HepG2 (cell line): ENCODE measurements around the gene KRTCAP3. TPM values are rescaled to one million over a fixed set of nuclear protein-coding genes. Genes with fewer than 3 reads are reported as not detected.

Experiments
- GABPA ChIP-seq, 2 experiments: IDR thresholded peaks; 2 replicates each; pipeline ENCODE4 v1.6.1; 2011 to 2016; ENCODE audit warnings: low read depth in 2 of 2, low read length in 1 of 2, missing biosample characterization in 1 of 2, missing genetic modification characterization in 1 of 2
- GPBP1L1 ChIP-seq: sonication (generic); formaldehyde crosslinking; IDR thresholded peaks from 2 replicates; pipeline ENCODE4 v1.5.0; 2020; ENCODE audit warnings: mild to moderate bottlenecking, missing genetic modification reagents
- IKZF5 ChIP-seq: IDR thresholded peaks from 2 replicates; pipeline ENCODE4 v1.6.1; 2018; ENCODE audit warnings: missing genetic modification reagents, mild to moderate bottlenecking, missing compliant biosample characterization
- JDP2 ChIP-seq: sonication (generic); formaldehyde crosslinking; IDR thresholded peaks from 2 replicates; pipeline ENCODE4 v1.8.1; 2022; ENCODE audit warnings: missing genetic modification reagents, borderline replicate concordance
- KAT7 ChIP-seq: IDR thresholded peaks from 2 replicates; pipeline ENCODE4 v1.6.1; 2018; ENCODE audit warnings: borderline replicate concordance, missing compliant biosample characterization
- KMT2A ChIP-seq: sonication (generic); formaldehyde crosslinking; IDR thresholded peaks from 2 replicates; pipeline ENCODE4 v1.4.0; 2020; ENCODE audit warnings: missing genetic modification reagents
- MXD3 ChIP-seq: IDR thresholded peaks from 2 replicates; pipeline ENCODE4 v1.6.1; 2016; ENCODE audit warnings: mild to moderate bottlenecking, missing biosample characterization, missing genetic modification reagents
- MYC ChIP-seq: sonication (generic); formaldehyde crosslinking; IDR thresholded peaks from 2 replicates; pipeline ENCODE4 v1.9.0; 2021; ENCODE audit warnings: missing genetic modification reagents, borderline replicate concordance
- NFIC ChIP-seq: IDR thresholded peaks from 2 replicates; pipeline ENCODE4 v1.6.1; 2012; ENCODE audit warnings: mild to moderate bottlenecking, low read length, inconsistent platforms
- NFRKB ChIP-seq: fragments of 450-650 bp; IDR thresholded peaks from 2 replicates; pipeline ENCODE4 v1.6.1; 2017
- SNRNP70 ChIP-seq: fragments of 200-400 bp; formaldehyde crosslinking; IDR thresholded peaks from 2 replicates; pipeline ENCODE4 v1.6.1; 2017; ENCODE audit warnings: mild to moderate bottlenecking, low read depth, low read length, moderate library complexity
- SOX13 ChIP-seq, 3 experiments: fragments of 450-650 bp in 1 of 3; sonication (generic) in 1 of 3; formaldehyde crosslinking in 1 of 3; IDR thresholded peaks in 2 of 3; conservative IDR thresholded peaks in 1 of 3; 2 replicates each; pipeline versions ENCODE4 v1.5.0 to v1.6.1; 2016 to 2020; ENCODE audit warnings: antibody characterized with exemption in 1 of 3, mild to moderate bottlenecking in 1 of 3, missing compliant biosample characterization in 1 of 3, missing genetic modification reagents in 1 of 3, moderate library complexity in 1 of 3
- SUZ12 ChIP-seq: fragments of 150-350 bp; IDR thresholded peaks from 2 replicates; pipeline ENCODE4 v1.6.1; 2014; ENCODE audit warnings: low read depth, low read length
- THAP11 ChIP-seq: IDR thresholded peaks from 2 replicates; pipeline ENCODE4 v1.6.1; 2016; ENCODE audit warnings: missing biosample characterization, missing genetic modification reagents
- ZNF354B ChIP-seq: sonication (generic); formaldehyde crosslinking; IDR thresholded peaks from 2 replicates; pipeline ENCODE4 v1.8.0; 2022; ENCODE audit warnings: mild to moderate bottlenecking, missing genetic modification reagents
- ZNF782 ChIP-seq: sonication (generic); formaldehyde crosslinking; IDR thresholded peaks from 2 replicates; pipeline ENCODE4 v1.4.0; 2020; ENCODE audit warnings: missing genetic modification reagents, mild to moderate bottlenecking, borderline replicate concordance
- ZNF792 ChIP-seq: IDR thresholded peaks from 2 replicates; pipeline ENCODE4 v1.6.1; 2016
- polyA plus RNA-seq, 8 experiments: library from polyadenylated mRNA; depleted of rRNA in 3 of 8; stranded (reverse) in 7 of 8; unstranded in 1 of 8; fragments of >200 nt; fragmentation: Illumina TruSeq in 4 of 8; extraction: Trizol in 4 of 8; gene quantifications; 2 replicates each; pipeline versions ENCODE4 v1.2.1 to v1.2.3, GENCODE V29; 2011 to 2016; ENCODE audit warnings: low read depth in 4 of 8, missing spikeins in 1 of 8, mixed read lengths in 1 of 8; ENCODE audit not compliant: insufficient read depth in 1 of 8
- total RNA-seq, 5 experiments: library from RNA; depleted of rRNA; stranded (reverse); fragments of >200 nt; fragmentation: Illumina TruSeq; extraction: Trizol; gene quantifications; 2 replicates each; pipeline ENCODE4 v1.2.3, GENCODE V29; 2016; ENCODE audit warnings: low read depth in 1 of 5
- TF ChIP-seq, protein P1 (sequence below): sonication (generic); formaldehyde crosslinking; IDR thresholded peaks from 2 replicates; pipeline ENCODE4 v1.4.0; 2020; ENCODE audit warnings: missing genetic modification reagents, borderline replicate concordance
- TF ChIP-seq, protein P2 (sequence below): sonication (generic); formaldehyde crosslinking; conservative IDR thresholded peaks from 2 replicates; pipeline ENCODE4 v1.4.0; 2020; ENCODE audit warnings: missing genetic modification reagents

The KRTCAP3 gene
- total and polyA plus RNA-seq, 2 of the 13 experiments (the other 11 are each of a cell fraction or from before 2014, with no cell fraction given), result 2.1 to 4.5 TPM

DNA sequence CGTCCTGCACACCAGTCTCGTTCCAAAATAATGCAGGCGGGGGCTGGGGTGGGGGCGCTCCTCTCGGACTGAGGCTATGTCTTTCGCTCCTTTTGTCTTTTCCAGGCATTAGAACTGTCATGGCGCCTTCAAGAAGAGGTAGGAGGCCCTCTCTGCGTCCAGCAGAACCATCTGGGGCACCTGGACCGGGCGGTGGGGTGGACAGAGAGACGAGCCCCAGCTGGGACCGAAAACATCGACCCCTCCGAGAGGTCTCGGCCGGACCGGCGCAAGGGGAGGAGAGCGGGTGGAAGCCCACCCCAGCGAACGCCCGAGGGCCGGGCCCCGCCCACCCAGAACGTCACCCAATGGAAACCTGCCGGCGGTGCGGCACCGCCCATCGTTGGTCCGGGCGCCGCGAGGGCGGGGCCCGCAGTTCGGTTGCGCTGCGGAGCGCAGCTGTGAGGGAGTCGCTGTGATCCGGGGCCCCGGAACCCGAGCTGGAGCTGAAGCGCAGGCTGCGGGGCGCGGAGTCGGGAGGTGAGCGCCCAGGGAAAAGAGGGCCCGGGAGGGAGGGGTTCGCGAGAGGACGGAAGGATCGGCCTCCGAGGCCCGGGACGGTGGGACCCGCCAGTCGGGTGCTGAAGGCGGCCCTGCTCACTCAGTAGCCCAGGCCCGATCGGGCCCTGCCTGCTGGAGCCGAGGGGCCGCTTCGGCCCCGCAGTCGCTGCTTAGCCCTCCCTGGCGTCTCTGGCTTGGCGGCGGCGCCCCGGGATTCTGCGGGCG is 13.8 kb upstream of the KRTCAP3 start, which contains the start of gene NRBP1 (continued):
- TF ChIP-seq JDP2 (CRISPR knock-in tag), result no peak; the same call in 1 of the 2 replicates
- peak; percentile 66; the same call in 1 of the 2 replicates for TF ChIP-seq NFIC
- TF ChIP-seq MYC (CRISPR knock-in tag), result peak; percentile 86; the same call in 1 of the 2 replicates
- TF ChIP-seq, protein P1, sequence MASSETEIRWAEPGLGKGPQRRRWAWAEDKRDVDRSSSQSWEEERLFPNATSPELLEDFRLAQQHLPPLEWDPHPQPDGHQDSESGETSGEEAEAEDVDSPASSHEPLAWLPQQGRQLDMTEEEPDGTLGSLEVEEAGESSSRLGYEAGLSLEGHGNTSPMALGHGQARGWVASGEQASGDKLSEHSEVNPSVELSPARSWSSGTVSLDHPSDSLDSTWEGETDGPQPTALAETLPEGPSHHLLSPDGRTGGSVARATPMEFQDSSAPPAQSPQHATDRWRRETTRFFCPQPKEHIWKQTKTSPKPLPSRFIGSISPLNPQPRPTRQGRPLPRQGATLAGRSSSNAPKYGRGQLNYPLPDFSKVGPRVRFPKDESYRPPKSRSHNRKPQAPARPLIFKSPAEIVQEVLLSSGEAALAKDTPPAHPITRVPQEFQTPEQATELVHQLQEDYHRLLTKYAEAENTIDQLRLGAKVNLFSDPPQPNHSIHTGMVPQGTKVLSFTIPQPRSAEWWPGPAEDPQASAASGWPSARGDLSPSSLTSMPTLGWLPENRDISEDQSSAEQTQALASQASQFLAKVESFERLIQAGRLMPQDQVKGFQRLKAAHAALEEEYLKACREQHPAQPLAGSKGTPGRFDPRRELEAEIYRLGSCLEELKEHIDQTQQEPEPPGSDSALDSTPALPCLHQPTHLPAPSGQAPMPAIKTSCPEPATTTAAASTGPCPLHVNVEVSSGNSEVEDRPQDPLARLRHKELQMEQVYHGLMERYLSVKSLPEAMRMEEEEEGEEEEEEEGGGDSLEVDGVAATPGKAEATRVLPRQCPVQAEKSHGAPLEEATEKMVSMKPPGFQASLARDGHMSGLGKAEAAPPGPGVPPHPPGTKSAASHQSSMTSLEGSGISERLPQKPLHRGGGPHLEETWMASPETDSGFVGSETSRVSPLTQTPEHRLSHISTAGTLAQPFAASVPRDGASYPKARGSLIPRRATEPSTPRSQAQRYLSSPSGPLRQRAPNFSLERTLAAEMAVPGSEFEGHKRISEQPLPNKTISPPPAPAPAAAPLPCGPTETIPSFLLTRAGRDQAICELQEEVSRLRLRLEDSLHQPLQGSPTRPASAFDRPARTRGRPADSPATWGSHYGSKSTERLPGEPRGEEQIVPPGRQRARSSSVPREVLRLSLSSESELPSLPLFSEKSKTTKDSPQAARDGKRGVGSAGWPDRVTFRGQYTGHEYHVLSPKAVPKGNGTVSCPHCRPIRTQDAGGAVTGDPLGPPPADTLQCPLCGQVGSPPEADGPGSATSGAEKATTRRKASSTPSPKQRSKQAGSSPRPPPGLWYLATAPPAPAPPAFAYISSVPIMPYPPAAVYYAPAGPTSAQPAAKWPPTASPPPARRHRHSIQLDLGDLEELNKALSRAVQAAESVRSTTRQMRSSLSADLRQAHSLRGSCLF (CRISPR knock-in tag), result no peak
- TF ChIP-seq GABPA (IDR thresholded peaks at IDR 0.05; ENCODE audit: low read depth, low read length), result peak; percentile 34; the same call in 1 of the 2 replicates
- TF ChIP-seq GABPA (CRISPR knock-in tag; IDR thresholded peaks at IDR 0.05; ENCODE audit: low read depth), result peak; percentile 66
- peak; percentile 84 for TF ChIP-seq MXD3 (CRISPR knock-in tag)
- no peak for TF ChIP-seq GPBP1L1 (CRISPR knock-in tag)
- peak; percentile 78 for TF ChIP-seq IKZF5 (CRISPR knock-in tag)
- TF ChIP-seq SUZ12, result no peak
- no peak for TF ChIP-seq SNRNP70
- peak; percentile 74; the same call in 1 of the 2 replicates for TF ChIP-seq THAP11
- peak; percentile 91 for TF ChIP-seq KMT2A (CRISPR knock-in tag)
- peak; percentile 68 for TF ChIP-seq SOX13 (IDR thresholded peaks at IDR 0.05)
- peak; percentile 33 to 48; a peak in 2 of 4 replicates for TF ChIP-seq SOX13 (CRISPR knock-in tag; conservative IDR thresholded peaks at IDR 0.05 in 1 of 2, IDR thresholded peaks at IDR 0.05 in 1 of 2)
- peak; percentile 9; the same call in 1 of the 2 replicates for TF ChIP-seq ZNF792
- TF ChIP-seq ZNF354B (CRISPR knock-in tag), result no peak
- TF ChIP-seq ZNF782 (CRISPR knock-in tag), result peak; percentile 83; the same call in 1 of the 2 replicates
- peak; percentile 25; the same call in 1 of the 2 replicates for TF ChIP-seq KAT7 (CRISPR knock-in tag)
- no peak for TF ChIP-seq NFRKB
- TF ChIP-seq, protein P2, sequence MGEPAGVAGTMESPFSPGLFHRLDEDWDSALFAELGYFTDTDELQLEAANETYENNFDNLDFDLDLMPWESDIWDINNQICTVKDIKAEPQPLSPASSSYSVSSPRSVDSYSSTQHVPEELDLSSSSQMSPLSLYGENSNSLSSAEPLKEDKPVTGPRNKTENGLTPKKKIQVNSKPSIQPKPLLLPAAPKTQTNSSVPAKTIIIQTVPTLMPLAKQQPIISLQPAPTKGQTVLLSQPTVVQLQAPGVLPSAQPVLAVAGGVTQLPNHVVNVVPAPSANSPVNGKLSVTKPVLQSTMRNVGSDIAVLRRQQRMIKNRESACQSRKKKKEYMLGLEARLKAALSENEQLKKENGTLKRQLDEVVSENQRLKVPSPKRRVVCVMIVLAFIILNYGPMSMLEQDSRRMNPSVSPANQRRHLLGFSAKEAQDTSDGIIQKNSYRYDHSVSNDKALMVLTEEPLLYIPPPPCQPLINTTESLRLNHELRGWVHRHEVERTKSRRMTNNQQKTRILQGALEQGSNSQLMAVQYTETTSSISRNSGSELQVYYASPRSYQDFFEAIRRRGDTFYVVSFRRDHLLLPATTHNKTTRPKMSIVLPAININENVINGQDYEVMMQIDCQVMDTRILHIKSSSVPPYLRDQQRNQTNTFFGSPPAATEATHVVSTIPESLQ (CRISPR knock-in tag), result peak; percentile 31; the same call in 1 of the 2 replicates
